H9 (cell line): Measurements from ENCODE around the gene XPNPEP2. TPM values are rescaled to one million over a fixed set of nuclear protein-coding genes. Genes with fewer than 3 reads are reported as not detected.

ENCODE experiments used
- DNase-seq: peaks from one replicate; pipeline ENCODE4 v3.0.0-alpha.2; 2017
- H2AFZ ChIP-seq: one replicate; pipeline ENCODE4 v1.6.1; 2013; ENCODE audit warnings: mild to moderate bottlenecking, low read length, control low read depth, moderate library complexity
- H2AK5ac ChIP-seq: 2 replicates; pipeline ENCODE4 v1.6.1; 2013; ENCODE audit warnings: low read length, control low read depth, mixed read lengths; ENCODE audit not compliant: insufficient read length
- H2BK120ac ChIP-seq: one replicate; pipeline ENCODE4 v1.6.1; 2013; ENCODE audit warnings: low read depth, mild to moderate bottlenecking, low read length, control low read depth, inconsistent platforms; ENCODE audit not compliant: poor library complexity, severe bottlenecking
- H2BK12ac ChIP-seq: 2 replicates; pipeline ENCODE4 v1.6.1; 2013; ENCODE audit warnings: low read length, control low read depth, mixed read lengths, low read depth; ENCODE audit not compliant: insufficient read length
- H2BK15ac ChIP-seq: 2 replicates; pipeline ENCODE4 v1.6.1; 2013; ENCODE audit warnings: low read depth, low read length, control low read depth
- H2BK20ac ChIP-seq: one replicate; pipeline ENCODE4 v1.6.1; 2013; ENCODE audit warnings: low read depth, mild to moderate bottlenecking, low read length, control low read depth, inconsistent platforms; ENCODE audit not compliant: poor library complexity, severe bottlenecking
- H2BK5ac ChIP-seq: 2 replicates; pipeline ENCODE4 v1.6.1; 2013; ENCODE audit warnings: low read length, control low read depth, mixed read lengths; ENCODE audit not compliant: insufficient read length
- H3K14ac ChIP-seq: 2 replicates; pipeline ENCODE4 v1.6.1; 2013; ENCODE audit warnings: low read length, control low read depth; ENCODE audit not compliant: insufficient read depth
- H3K18ac ChIP-seq: 2 replicates; pipeline ENCODE4 v1.6.1; 2013; ENCODE audit warnings: low read depth, mild to moderate bottlenecking, mixed read lengths, low read length, control low read depth; ENCODE audit not compliant: insufficient read length
- H3K23ac ChIP-seq: 2 replicates; pipeline ENCODE4 v1.6.1; 2013; ENCODE audit warnings: low read length, control low read depth, mixed read lengths, low read depth; ENCODE audit not compliant: insufficient read length
- H3K23me2 ChIP-seq: 2 replicates; pipeline ENCODE4 v1.6.1; 2013; ENCODE audit warnings: low read depth, mild to moderate bottlenecking, mixed read lengths, low read length, control low read depth; ENCODE audit not compliant: insufficient read length, poor library complexity, severe bottlenecking
- H3K27ac ChIP-seq: 2 replicates; pipeline ENCODE4 v1.5.1; 2013; ENCODE audit warnings: low read length, control low read depth, mixed read lengths, low read depth; ENCODE audit not compliant: insufficient read length
- H3K27me3 ChIP-seq: 2 replicates; pipeline ENCODE4 v1.6.1; 2013; ENCODE audit warnings: low read length, control low read depth, inconsistent platforms; ENCODE audit not compliant: insufficient read depth
- H3K4ac ChIP-seq: 2 replicates; pipeline ENCODE4 v1.6.1; 2013; ENCODE audit warnings: low read depth, mild to moderate bottlenecking, control low read depth, inconsistent platforms, low read length, moderate library complexity
- H3K4me1 ChIP-seq: 2 replicates; pipeline ENCODE4 v1.6.1; 2013; ENCODE audit warnings: low read length, control low read depth, inconsistent platforms; ENCODE audit not compliant: insufficient read depth
- H3K4me2 ChIP-seq: 2 replicates; pipeline ENCODE4 v1.6.1; 2013; ENCODE audit warnings: low read length, control low read depth, mixed read lengths; ENCODE audit not compliant: insufficient read length, insufficient read depth
- H3K56ac ChIP-seq: 2 replicates; pipeline ENCODE4 v1.6.1; 2013; ENCODE audit warnings: low read depth, mild to moderate bottlenecking, mixed read lengths, low read length, control low read depth; ENCODE audit not compliant: insufficient read length
- H3K79me1 ChIP-seq: 2 replicates; pipeline ENCODE4 v1.6.1; 2013; ENCODE audit warnings: low read depth, mild to moderate bottlenecking, moderate library complexity, low read length, control low read depth, inconsistent platforms; ENCODE audit not compliant: insufficient read depth, poor library complexity, severe bottlenecking
- H3K79me2 ChIP-seq: 2 replicates; pipeline ENCODE4 v1.6.1; 2013; ENCODE audit warnings: low read length, control low read depth, inconsistent platforms; ENCODE audit not compliant: insufficient read depth
- H3K9ac ChIP-seq: 2 replicates; pipeline ENCODE4 v1.6.1; 2013; ENCODE audit warnings: low read length, control low read depth, mixed read lengths; ENCODE audit not compliant: insufficient read length; ENCODE audit errors: extremely low read depth
- H3K9me3 ChIP-seq: one replicate; pipeline ENCODE4 v1.6.1; 2013; ENCODE audit warnings: low read depth, low read length, inconsistent platforms; ENCODE audit not compliant: control insufficient read depth
- H3T11ph ChIP-seq: one replicate; pipeline ENCODE4 v1.6.1; 2013; ENCODE audit warnings: mild to moderate bottlenecking, low read length, control low read depth, inconsistent platforms
- H4K20me1 ChIP-seq: one replicate; pipeline ENCODE4 v1.6.1; 2013; ENCODE audit not compliant: control insufficient read depth, insufficient read length, insufficient read depth
- H4K5ac ChIP-seq: 2 replicates; pipeline ENCODE4 v1.6.1; 2013; ENCODE audit warnings: low read depth, mild to moderate bottlenecking, mixed read lengths, low read length, control low read depth; ENCODE audit not compliant: insufficient read length
- H4K8ac ChIP-seq: replicated peaks from 2 replicates; pipeline ENCODE4 v1.6.1; 2013; ENCODE audit warnings: low read length, control low read depth, mixed read lengths, low read depth; ENCODE audit not compliant: insufficient read length
- H4K91ac ChIP-seq: 2 replicates; pipeline ENCODE4 v1.6.1; 2013; ENCODE audit warnings: low read depth, mild to moderate bottlenecking, moderate library complexity, mixed read lengths, low read length, control low read depth; ENCODE audit not compliant: insufficient read length
- H3K27ac Mint-ChIP-seq, 3 experiments: 2 replicates in 2 of 3; 3 replicates in 1 of 3; pipeline ENCODE4 v1.8.0; 2020 to 2021; ENCODE audit warnings: mixed read lengths in 3 of 3, mild to moderate bottlenecking in 1 of 3, moderate library complexity in 1 of 3
- H3K27me3 Mint-ChIP-seq: 2 replicates; pipeline ENCODE4 v1.8.0; 2021; ENCODE audit warnings: low read depth, mild to moderate bottlenecking, moderate library complexity, mixed read lengths
- H3K36me3 Mint-ChIP-seq, 3 experiments: 2 replicates in 2 of 3; 3 replicates in 1 of 3; pipeline ENCODE4 v1.8.0; 2020 to 2021; ENCODE audit warnings: low read depth in 3 of 3, mixed read lengths in 3 of 3; ENCODE audit not compliant: insufficient read depth in 1 of 3
- H3K4me1 Mint-ChIP-seq, 2 experiments: 2 replicates each; pipeline ENCODE4 v1.8.0; 2020; ENCODE audit warnings: mixed read lengths in 2 of 2
- H3K4me3 Mint-ChIP-seq, 2 experiments: 2 replicates in 1 of 2; 3 replicates in 1 of 2; pipeline ENCODE4 v1.8.0; 2020 to 2021; ENCODE audit warnings: mild to moderate bottlenecking in 2 of 2, mixed read lengths in 2 of 2, moderate library complexity in 1 of 2
- H3K9me3 Mint-ChIP-seq, 2 experiments: 2 replicates in 1 of 2; 3 replicates in 1 of 2; pipeline ENCODE4 v1.8.0; 2020; ENCODE audit warnings: mild to moderate bottlenecking in 2 of 2, mixed read lengths in 2 of 2, moderate library complexity in 1 of 2
- CTCF ChIP-seq: fragments of 200-600 bp; sonication (generic); conservative IDR thresholded peaks from 3 replicates; pipeline ENCODE4 v1.8.0; 2021; ENCODE audit warnings: antibody characterized with exemption, mild to moderate bottlenecking
- WGBS: extraction: QIAGEN DNeasy Blood & Tissue Kit; methylation state at CpG from one replicate; pipeline ENCODE4 v1.1.7; 2013; ENCODE audit warnings: missing lambda C conversion rate, low lambda C conversion rate, mixed read lengths; ENCODE audit not compliant: insufficient read length; ENCODE audit errors: extremely low coverage; 5-methylcytosine and 5-hydroxymethylcytosine counted together
- total RNA-seq: library from RNA; stranded (reverse); gene quantifications from 2 replicates; pipeline ENCODE4 v1.2.1, GENCODE V29; 2021

Gene XPNPEP2
- total RNA-seq, 1 experiment from 2014 or later = 0.11 TPM

GRCh38 chrX:129818123-129818522 lies 79.3 kb downstream of the XPNPEP2 start:
- no peak for TF ChIP-seq CTCF
- Histone ChIP-seq H3K4me1 (no peaks in the 10 kb centered on the region), H4K91ac (no peak overlapping the region), H4K20me1 (no peaks in the 10 kb centered on the region), H4K5ac (no peak overlapping the region), H3K27ac (no peak overlapping the region), H4K8ac (no peak overlapping the region), H2BK5ac (no peak overlapping the region), H3K4ac (no peak overlapping the region), H3K14ac (no peak overlapping the region), H3K9ac (no peak overlapping the region), H2BK120ac (no peak overlapping the region), H2BK20ac (no peak overlapping the region), H3K9me3 (peaks cover 5% of the 10 kb centered on the region), H2AK5ac (no peak overlapping the region), H3K18ac (no peak overlapping the region), H2AFZ (no peak overlapping the region), H3K23me2 (no peaks in the 10 kb centered on the region), H3T11ph (no peak overlapping the region), H3K23ac (no peak overlapping the region), H3K56ac (no peak overlapping the region), H3K79me1 (no peaks in the 10 kb centered on the region), H2BK15ac (no peak overlapping the region), H3K27me3 (no peaks in the 10 kb centered on the region), H2BK12ac (no peak overlapping the region), H3K4me2 (no peak overlapping the region), H3K79me2 (no peaks in the 10 kb centered on the region)
- Mint-ChIP-seq H3K4me1 (no peaks in the 10 kb centered on the region), H3K27ac (no peak overlapping the region), H3K4me3 (no peak overlapping the region), H3K36me3 (peaks cover 20 to 33% (median 27%) of the 10 kb centered on the region in 3 experiments), H3K27me3 (no peaks in the 10 kb centered on the region; the same call in 1 of the 2 replicates), H3K9me3 (peaks cover 0 to 50% of the 10 kb centered on the region in 2 experiments; a peak in 2 of 5 replicates)
- no peak for DNase-seq
- WGBS = no CpG with 5 or more reads among the region's 2 CpGs

Other genes starting within 250 kb of the XPNPEP2 start
- 101 and 105 TPM in 2 replicates for gene SMARCA1, start 215.5 kb upstream of the XPNPEP2 start, total RNA-seq
- gene OCRL, start 198.7 kb upstream of the XPNPEP2 start, total RNA-seq = 30.1 and 31.4 TPM in 2 replicates
- gene APLN, start 84.0 kb upstream of the XPNPEP2 start, total RNA-seq = 0.18 and 0.24 TPM in 2 replicates
- not detected in 2 replicates for gene SASH3, start 41.0 kb downstream of the XPNPEP2 start, total RNA-seq
- 20.2 and 21.0 TPM in 2 replicates for gene ZDHHC9, start 104.9 kb downstream of the XPNPEP2 start, total RNA-seq
- 37.0 and 39.0 TPM in 2 replicates for gene UTP14A, start 167.2 kb downstream of the XPNPEP2 start, total RNA-seq
- gene BCORL1, start 243.7 kb downstream of the XPNPEP2 start, total RNA-seq = 6.1 TPM in 2 replicates